GM19351 (cell line): ENCODE measurements around the gene SLC5A9.
A peak's percentile ranks its signal among the peaks of the same experiment; 100 is the strongest.

Experiments
- ATAC-seq: cut with Tn5 transposase; IDR thresholded peaks from one replicate; pipeline ENCODE4 v1.9.1; 2021; ENCODE audit warnings: mild to moderate bottlenecking, moderate library complexity; ENCODE audit not compliant: unreplicated experiment

Gene SLC5A9

DNA sequence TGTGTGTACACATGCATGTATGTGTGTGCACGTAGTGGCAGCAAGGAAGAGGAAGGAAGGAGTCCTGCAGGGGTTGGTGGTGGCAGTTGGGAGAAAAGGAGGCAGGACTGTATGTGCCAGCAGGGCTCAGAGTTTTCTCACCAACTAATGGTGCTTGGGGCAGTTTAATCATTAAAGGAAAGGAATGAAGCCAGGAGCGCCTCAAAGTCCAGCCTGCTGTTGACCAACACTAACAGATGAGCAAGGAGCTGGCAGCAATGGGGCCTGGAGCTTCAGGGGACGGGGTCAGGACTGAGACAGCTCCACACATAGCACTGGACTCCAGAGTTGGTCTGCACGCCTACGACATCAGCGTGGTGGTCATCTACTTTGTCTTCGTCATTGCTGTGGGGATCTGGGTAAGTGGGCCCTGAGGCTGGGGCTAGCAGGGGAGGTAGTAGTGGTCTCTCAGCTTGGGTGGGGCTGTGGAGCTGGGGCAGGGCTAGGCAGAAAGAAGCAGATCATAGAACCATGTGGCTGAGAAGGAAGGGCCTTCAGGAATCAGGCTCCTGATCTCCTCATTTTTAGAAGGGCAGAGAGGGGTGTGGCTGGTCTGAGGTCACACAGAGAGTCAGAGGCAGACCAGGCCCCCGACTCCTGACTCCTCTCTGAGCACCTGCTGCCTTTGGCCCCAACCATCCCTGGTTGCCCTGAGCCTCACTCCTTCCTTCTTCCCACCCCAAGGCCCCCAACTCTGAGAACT, at the start of gene SLC5A9:
Gene SLC5A9 (plus strand): TSS at position 216 of the 742 bp plus-strand sequence. CDS start 21 bp downstream, at position 237.
- ATAC-seq = no peak

DNA sequence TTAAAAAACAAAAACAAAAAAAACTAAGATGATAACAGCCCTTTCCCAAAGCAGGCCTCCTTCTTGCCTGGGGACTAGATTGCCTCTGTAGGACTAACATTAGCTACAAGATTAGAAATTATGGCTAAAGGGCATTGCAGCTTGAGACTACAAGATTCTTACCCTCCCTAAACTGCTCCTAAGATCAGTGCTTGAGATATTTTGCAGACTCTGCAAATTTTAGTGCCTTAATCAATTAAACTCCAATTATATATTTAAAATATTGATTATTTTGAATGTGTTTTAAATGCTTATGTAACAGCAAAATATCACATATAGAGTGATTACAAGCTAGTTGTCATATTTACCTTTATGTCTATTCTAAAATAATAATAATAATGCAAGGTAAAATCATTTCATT, 47.4 kb upstream of the SLC5A9 start:
- no peak for ATAC-seq

DNA sequence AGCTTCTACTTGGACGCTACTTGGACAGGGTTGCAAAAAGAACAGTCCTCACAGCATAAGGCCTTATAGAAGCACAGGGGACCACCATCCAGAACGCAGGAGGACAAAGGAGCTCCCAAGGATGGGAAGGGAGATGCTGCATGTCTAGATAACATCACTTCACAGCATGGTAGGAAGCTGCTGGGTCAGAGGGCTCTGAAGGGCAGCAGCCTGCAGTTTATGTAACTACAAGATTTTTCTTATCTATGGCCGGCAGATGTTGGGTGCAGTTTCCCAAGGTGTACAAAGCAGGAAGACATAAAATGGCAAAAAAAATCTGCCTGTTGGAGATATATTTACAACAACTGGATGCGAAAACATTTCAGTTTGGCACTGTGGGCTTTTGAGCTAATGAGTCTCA, 45.3 kb upstream of the SLC5A9 start:
- no peak for ATAC-seq

DNA sequence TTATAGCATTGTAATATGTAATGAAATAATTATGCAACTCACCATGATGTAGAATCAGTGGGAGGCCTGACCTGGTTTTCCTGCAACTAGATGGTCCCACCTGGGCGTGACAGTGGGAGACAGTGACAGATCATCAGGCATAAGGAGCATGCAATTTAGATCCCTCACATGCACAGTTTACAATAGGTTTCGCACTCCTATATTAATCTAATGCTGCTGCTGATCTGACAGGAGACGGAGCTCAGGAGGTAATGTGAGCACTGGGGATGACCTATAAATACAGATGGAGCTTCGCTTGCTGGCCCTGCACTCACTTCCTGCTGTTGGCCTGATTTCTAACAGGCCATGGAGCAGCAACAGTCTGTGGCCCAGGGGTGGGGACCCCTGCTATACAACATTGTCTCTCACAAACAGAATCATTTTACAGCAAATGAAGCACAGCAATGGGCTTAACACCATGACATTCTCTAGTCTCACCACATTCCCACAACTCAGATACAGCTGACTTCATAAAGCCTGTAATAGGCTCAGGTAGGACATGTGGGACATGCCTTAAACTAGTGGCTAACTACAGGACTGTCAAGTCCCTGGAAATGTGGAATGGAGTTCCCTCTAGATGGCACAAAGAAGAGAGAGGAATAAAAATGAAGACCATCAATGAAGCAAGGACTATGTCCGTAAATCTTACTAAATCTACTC, 40.7 kb upstream of the SLC5A9 start:
- no peak for ATAC-seq

DNA sequence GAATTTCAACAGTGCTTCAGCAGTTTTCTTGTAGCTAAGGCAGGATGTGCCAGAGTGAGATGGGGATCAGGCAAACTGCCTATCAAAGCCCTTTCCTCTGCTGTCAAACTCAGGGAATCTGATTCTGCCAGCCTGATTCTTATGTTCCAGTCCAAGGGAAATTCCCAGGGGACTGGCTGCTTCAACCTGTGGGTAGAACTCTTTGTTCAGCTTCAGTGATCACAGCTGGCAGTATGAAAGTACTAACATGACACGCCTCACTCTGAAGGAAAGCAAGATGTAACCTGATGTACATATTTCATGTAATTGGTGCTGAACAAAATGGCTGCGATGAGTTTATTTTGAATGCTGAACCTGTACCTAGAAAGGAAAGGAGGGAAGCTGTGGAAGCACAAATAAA, 40.1 kb upstream of the SLC5A9 start:
- no peak for ATAC-seq

DNA sequence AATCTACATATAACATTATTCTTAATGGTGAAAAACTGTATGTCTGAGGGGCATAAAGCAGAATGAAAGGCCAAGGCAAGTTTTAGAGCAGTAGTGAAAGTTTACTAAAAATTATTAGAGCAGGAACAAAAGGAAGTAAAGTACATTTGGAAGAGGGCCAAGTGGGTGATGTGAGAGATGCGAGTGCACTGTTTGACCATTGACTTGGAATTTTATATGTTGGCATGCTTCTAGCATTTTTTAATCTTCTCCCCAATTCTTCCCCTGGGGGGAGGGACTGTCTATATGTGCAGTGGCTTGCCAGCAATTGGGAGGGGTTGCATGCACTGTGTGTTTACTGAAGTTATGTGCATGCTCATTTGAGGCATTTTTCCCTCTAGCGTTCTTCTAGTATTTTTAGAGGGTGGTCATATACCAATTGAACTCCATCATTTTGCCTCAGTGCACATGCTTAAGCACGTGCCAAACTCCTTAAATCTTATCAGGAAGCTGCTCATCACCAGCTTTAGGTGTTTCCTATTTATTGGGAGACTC, 36.1 kb upstream of the SLC5A9 start:
- ATAC-seq = no peak

DNA sequence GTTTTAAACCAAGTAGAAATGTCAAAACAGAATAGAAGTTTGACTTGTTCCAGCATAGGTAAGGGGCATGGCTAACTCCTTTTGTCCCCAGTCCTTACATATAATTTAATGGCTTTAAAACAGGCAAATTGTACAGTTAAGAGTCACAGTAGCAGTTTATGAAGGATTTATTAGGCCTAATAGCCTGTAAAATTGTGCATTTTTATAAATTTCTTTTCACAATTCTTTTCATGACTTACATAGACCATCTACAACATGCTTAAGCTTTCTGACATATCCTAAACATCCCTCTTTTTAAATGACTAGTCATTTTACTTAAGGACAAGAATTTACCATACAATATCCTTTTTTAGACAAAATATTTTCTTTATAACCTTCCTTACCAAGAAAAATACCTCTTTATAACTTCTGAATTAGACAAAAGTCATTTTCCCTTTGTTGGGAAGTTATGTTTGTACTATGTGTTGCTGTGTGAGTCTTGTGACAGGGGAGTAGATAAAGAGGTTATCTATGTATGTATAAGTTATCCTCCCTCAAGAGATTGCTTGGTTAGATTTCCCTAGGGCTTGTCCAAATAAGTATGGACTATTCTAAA, 34.5 kb upstream of the SLC5A9 start:
- ATAC-seq = no peak

DNA sequence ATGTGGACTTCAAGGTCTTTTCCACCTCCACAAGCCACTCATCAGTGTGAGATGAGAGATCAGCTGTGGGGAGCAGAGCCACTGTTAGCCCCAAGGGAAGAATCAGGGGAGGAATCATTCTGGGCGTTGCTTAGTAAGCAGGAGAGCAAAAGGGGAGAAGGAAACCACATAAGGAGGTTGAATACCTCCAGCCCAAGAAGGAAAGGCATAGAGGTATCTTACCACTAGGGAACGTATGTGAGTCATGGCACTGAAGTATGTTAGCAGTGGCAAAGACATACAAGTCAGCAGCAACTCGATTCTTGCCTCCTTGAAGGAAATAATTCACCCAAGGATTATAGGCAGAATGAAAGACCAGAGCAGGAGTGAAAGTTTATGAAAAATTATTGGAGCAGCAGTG, 31.6 kb upstream of the SLC5A9 start:
- no peak for ATAC-seq

DNA sequence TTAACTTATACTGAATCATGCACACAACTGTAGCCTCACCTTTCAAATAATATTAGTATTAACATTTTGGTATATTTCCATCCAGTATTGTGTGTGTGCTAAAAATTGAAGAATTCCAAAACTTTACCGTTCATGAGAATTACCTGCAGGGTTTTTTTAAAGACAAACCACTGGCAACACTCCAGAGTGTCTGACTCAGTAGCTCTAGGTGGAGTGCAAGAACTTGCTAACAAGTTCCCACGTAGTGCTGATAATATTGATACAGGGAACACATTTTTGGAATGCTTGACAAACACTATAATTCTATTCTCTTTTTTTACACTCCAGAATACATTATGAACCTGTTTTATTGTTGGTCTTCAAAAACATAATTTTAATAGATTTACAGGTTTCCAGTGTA, 27.7 kb upstream of the SLC5A9 start:
- ATAC-seq = no peak

DNA sequence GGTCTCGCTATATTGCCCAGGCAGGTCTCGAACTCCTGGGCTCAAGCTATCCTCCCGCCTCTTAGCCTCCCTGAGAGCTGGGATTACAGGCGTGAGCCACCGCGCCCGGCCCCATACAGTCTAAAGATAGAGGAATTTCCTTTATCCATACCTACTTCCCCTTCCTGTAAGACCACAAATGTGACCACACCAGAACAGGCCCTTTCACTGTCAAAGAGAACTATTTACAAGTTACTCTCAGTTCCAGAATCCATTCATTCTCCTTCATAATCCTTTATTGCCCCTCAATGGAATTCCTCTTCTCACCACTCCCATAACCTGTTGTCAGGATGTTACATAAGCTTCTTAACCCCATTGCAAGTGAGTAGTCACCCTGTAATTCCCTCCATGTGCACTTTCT, 26.3 kb upstream of the SLC5A9 start:
- ATAC-seq = no peak

DNA sequence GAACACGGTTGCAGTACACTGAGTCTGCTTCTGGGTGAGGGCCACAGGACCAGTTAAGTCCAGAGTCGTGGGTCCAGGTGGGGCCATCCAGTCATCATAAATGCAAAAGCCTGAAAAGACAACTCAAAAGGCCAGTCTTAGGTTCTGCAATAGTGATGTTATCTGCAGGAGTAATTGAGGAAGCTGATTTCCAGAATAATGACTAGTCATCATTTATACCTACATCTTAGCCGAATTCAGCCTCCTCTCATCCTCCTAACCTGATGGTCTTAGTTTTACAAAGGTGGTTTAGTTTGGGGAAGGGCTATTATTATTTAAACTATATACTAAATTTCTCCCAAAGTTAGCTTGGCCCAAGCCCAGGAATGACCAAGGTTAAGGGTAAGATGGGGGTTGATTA, 23.5 kb upstream of the SLC5A9 start:
- ATAC-seq = no peak

DNA sequence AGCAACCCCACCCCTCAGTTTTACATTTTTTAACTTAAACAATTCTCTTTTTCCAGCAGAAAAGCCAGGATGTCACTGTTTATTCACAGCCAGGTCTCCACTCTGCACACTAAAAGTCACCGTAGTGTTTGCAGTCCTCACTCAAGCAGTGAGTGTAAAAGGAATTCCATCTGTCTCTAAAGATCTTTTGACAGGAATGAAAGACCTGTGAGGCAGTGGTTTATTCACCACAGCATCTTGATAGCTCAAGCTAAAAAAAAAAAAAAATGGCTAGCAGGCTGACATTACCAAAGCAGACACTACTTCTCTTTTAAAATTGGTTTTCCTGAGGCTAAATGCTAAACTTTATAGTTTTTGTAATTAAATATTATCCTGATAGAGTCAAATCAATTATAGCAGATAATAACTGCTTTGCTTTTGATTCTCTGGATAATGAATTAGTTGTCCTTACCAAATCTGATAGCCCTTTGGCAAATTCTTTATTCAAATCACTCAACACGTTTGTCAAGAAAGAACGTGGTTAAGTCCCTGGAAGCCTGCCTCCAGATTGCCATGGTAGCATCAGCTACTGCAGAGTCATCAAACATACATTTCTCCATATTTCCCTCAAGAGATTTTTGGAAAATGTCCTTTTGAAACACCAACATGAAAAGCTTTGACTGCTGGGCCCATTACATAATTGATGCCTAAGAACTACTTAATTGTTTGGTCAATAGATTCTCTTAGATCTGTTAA, 22.2 kb upstream of the SLC5A9 start:
- no peak for ATAC-seq

DNA sequence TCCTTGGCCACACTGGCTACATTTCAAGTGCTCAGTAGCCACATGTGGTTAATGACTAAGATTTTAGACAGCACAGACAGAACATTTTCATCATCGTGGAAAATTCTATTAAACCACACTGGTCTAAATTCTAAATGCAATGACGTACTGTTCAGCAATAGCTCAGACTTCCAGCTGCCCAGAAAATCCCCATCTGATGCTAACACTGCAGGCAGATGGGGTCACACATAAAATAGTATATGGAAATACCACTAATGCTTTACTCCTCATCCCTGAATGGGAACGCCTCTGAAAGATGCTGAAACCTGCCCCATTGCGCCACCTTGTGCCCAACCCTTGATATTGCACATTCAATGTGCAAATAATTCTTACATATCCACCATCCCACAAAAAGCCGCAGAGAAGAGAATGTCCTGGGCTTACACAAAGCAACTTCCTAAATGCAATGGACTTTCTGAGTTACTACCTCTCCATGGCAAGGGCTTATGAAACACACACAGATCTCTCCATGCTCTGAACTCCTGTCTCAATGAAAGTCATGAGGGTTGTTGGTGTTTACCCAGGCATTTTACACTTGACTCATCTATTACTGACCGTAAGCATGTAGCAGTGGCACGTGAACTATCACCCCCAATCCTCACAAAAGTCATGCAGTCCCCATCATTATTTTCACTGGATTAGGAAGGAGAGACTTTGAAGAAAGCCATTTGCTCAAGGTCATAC, 20.3 kb upstream of the SLC5A9 start:
- peak; percentile 68 for ATAC-seq

DNA sequence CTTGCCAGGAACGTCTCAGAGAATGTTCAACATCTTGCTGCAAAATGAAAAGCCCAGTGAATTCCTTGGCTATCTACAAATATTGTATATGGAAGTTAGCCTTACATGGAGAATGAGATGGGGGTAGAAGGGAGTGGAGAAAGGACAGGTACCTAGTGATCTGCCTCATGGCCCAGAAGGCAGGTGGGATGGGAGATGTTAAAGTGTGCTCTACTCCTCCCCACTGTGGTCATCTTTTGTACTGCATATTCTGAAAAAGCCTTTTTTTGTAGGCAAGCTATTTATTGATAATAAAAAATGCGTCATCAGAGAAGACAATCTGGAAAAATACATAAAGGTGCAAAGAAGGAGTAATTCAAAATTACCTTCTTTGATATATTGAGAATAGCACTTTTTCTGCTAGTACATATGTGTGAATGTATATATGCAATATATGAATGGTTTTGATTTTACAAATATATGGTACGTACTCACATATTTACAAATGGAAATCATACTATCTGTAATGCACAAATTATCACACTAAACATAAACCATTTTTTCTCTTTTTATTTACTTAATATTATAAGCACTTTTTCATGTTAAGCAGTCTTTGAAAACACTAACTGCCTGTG, 19.1 kb upstream of the SLC5A9 start:
- peak; percentile 73 for ATAC-seq

DNA sequence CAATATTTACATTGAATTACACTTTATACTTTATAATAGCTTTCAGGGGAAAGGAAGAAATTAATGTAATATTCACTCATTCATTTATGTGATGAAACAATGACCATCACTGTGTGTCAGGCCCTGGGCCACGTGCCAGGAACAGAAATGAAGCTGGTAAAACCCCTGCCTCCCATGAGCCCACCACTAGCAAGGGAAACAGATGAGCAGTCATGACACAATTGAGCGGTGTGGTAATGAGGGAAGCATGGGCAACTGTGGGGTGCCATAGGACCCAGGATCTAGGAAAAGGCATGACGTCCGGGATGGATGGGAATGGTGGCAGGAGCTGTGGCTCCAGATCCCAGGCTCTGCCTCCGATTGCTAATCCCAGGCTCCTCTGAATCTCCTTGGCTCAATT, 17.0 kb upstream of the SLC5A9 start:
- no peak for ATAC-seq

DNA sequence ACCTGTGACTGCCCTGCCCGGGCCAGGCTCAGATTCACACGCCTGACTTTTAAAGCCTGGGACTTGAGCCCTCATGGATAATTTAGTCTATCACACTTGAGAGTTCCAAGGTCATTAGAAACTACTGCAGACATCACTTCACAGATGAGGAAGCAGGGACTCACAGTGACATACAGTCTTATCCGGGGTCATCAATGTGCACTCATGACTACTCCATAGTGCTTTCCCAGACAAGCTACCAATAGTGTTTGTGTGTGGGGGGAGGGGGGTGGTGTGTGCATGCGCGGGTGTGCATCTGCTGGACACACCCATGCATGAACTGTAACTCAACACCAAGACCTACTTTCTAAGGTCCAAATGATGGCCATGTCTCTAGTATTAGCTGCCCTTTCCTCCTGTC, 16.1 kb upstream of the SLC5A9 start:
- no peak for ATAC-seq

DNA sequence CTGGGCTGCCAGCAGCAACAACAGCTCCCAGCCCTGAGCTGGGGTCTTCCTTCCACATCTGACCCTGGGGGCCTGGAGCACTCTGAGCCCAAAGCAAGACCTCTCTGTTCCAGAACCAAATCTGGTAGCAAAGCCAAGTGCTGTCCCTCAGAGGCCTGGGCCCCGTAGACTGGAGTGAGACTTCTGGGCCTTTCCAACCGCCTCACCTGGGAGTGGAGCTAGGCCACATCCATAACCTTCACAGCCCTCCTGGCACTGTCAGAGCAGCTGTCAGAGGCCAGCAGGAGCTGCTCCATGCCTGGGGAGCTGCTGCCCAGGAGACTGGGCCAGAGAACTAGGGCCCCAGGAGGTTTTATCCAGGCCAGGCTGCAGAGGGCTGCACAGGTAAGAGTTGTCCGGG, 15.4 kb upstream of the SLC5A9 start:
- no peak for ATAC-seq

DNA sequence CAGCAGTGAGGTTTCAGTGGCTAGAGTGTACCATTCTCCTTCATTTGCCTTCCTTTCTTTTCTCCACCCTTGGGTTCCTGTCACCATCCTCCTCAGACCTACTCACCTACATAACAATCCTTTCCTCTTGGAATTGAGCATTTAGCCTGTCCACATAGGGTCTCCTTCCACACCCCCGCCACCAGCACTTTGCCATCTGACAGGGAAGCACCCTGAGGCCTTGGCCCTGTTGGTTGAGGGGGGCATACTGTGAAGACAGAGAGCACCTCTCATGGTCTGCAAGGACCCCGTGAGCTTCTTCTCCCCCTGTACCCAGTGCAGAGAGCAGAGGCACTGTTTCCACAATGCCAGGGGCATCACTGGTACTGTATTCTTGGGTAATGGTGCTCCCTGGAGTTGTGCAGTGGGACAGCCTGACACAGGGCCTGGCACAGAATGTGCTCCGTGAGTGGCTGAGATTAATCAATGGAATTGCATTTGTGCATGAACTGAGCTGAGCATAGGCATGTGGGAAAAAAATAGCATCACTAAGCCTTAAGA, 14.9 kb upstream of the SLC5A9 start:
- ATAC-seq = no peak

DNA sequence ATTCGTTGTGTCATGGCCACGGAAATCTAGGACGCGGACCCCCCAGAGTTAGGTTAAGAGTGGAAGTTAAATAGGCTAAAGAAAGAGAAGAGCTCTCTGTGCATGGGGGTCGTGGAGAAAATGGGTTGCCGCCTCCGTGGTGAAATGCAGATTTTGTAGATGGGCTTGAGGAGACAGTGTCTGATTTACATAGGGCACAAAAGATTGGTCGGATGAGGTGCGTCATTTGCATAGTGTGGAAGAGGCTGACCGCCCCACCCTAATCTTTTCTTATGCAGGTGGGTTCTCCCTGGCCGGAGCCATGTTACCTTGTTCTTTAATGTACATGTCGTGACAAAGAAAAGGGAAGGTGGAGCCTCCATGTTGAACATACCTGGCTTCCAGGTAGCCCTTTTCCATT, 14.3 kb upstream of the SLC5A9 start:
- no peak for ATAC-seq

DNA sequence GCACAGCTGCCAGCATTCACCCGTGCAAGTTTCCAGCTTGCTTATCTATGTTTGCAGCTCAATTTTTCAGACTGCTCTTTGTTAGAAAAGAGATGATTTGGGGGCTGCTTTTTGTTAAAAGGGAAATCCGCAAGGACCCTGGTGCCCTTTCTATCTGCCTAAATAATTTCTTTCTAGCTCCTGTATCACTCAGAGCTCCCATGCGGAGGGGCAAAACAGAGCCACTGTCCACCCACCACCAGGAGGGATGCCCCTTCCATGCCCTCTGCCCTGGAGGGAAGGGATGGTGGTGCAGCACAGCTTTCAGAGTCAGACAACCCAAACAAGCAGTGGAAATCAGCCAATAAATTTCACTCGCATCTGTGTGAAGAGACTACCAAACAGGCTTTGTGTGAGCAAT, 13.9 kb upstream of the SLC5A9 start:
- ATAC-seq = no peak
